GM10248 (cell line): ENCODE measurements around the gene KIF2A.
A peak's percentile ranks its signal among the peaks of the same experiment; 100 is the strongest.

Source experiments
- CTCF ChIA-PET: fragments of 300-600 bp; sonication (Branson Sonifier 250); formaldehyde crosslinking; extraction: SDS; loops from one replicate; lab custom pipeline; 2021; ENCODE audit warnings: antibody characterized with exemption; lab: Yijun Ruan, JAX
- POLR2A ChIA-PET: fragments of 350-650 bp; sonication (Branson Sonifier 250); formaldehyde crosslinking; extraction: SDS; loops from one replicate; lab custom pipeline; 2020; ENCODE audit warnings: antibody characterized with exemption; lab: Yijun Ruan, JAX
- DNase-seq: peaks from one replicate; pipeline ENCODE4 v3.0.0; 2012; ENCODE audit errors: extremely low spot score
- TF ChIP-seq, protein P1 (sequence below): IDR thresholded peaks from 2 replicates; pipeline ENCODE4 v1.5.1; 2012; ENCODE audit warnings: mild to moderate bottlenecking, low read depth; ENCODE audit errors: extremely low read depth, missing control alignments, control extremely low read depth

KIF2A gene

GRCh38 chr5:62334082-62334481, 28.1 kb downstream of the KIF2A start:
- no peak for DNase-seq
- ChIA-PET POLR2A (interaction anchor here (0.5 kb wide), 1 partner anchor 110 kb away, joined by 4 read pairs; no protein-coding TSS in a partner anchor), CTCF (interaction anchor here (1.2 to 2.7 kb wide), 3 partner anchors 16 to 28 kb away, joined by 3 to 7 read pairs (median 3); partner anchors contain the start of gene KIF2A)
- TF ChIP-seq, protein P1, sequence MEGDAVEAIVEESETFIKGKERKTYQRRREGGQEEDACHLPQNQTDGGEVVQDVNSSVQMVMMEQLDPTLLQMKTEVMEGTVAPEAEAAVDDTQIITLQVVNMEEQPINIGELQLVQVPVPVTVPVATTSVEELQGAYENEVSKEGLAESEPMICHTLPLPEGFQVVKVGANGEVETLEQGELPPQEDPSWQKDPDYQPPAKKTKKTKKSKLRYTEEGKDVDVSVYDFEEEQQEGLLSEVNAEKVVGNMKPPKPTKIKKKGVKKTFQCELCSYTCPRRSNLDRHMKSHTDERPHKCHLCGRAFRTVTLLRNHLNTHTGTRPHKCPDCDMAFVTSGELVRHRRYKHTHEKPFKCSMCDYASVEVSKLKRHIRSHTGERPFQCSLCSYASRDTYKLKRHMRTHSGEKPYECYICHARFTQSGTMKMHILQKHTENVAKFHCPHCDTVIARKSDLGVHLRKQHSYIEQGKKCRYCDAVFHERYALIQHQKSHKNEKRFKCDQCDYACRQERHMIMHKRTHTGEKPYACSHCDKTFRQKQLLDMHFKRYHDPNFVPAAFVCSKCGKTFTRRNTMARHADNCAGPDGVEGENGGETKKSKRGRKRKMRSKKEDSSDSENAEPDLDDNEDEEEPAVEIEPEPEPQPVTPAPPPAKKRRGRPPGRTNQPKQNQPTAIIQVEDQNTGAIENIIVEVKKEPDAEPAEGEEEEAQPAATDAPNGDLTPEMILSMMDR = no peak

- CTCF ChIA-PET = interaction anchor here (1.0 to 1.2 kb wide), 2 partner anchors 11 to 116 kb away, joined by 3 read pairs; no protein-coding TSS in a partner anchor
- no peak for DNase-seq
- POLR2A ChIA-PET = no interaction called here
- TF ChIP-seq, protein P1 = peak; percentile 28
Measured at GRCh38 chr5:62340392-62340791, 34.4 kb downstream of the KIF2A start.

DNA sequence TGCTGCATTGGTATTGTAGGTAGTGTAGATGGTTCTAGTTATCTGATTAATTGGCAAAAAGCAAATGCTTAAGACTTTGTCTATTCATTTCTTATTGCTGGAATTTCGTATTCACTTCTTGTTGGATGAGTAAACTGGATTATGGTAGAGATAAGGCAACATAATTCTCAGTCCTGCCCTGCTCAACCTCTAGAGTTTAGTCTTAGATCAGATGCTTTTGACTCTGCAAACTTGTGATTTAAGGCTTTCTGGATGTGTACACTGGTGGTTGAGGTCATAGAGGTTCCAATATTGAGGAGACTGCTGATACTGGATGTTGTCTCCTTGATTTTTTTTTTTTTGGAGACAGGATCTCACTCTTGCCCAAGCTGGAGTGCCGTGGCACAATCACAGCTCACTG, 35.0 kb downstream of the KIF2A start:
- ChIA-PET POLR2A (no interaction called here), CTCF (interaction anchor here (1.0 to 1.2 kb wide), 3 partner anchors 11 to 116 kb away, joined by 3 to 5 read pairs (median 3); no protein-coding TSS in a partner anchor)
- no peak for DNase-seq
- TF ChIP-seq, protein P1 = no peak

DNA sequence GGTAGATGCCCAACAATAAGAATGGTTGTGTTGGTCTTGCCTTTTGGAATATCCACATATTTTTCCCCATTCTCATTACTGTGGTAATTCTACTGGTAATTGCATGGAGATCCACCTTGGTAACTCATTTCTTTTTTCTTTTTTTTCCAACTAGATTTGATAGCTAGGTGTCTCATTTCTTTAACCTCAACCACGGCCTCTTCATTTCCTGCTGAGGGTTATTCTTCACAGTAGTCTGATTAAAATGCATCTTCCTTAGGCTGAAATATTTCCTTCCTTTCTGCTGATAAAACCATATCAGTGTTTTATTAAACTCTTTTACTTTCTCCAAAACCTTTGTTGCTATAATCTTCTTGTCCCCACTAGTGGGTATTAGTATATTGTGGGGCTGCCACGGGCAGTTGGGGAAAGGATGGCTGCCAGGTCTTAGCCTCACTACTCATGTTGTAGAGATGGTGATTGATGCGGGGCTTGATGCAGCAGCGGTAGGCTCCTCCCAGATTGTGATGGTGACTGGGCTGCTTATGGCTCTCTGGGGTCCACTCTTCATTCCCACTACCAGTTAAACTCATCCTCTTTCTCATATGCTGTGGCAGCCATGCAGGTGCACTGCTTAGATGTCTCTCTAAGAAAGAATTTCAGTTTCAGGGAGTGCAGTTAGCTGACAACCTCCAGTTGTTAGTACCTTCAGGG, 35.9 kb downstream of the KIF2A start:
- peak; percentile 26 for DNase-seq
- ChIA-PET CTCF (interaction anchor here (0.7 to 1.5 kb wide), 4 partner anchors 10 to 118 kb away, joined by 3 to 5 read pairs (median 4); no protein-coding TSS in a partner anchor), POLR2A (no interaction called here)
- TF ChIP-seq, protein P1 = no peak

DNA sequence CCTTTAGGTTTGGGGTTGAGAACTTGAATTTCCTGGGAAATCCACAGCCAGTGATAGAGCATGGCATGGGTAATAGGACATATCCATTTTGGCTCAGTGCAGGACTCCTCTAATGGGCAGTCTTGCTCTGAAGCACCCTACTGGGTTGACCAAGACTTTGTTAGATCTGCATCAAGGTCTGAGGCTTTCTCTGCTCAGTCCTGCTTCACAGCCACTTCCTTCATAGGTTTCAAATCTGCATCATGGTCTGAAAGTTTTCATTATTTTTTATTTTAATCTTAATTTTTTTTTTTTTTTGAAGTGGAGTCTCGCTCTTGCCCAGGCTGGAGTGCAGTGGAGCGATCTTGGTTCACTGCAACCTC, 36.5 kb downstream of the KIF2A start:
- CTCF ChIA-PET = interaction anchor here (0.7 to 1.5 kb wide), 3 partner anchors 12 to 118 kb away, joined by 3 to 5 read pairs (median 3); no protein-coding TSS in a partner anchor
- POLR2A ChIA-PET = no interaction called here
- TF ChIP-seq, protein P1 = no peak
- DNase-seq = no peak

- TF ChIP-seq, protein P1 = no peak
- ChIA-PET POLR2A (no interaction called here), CTCF (interaction anchor here (0.7 to 2.8 kb wide), 5 partner anchors 9 to 119 kb away, joined by 3 to 19 read pairs (median 9); no protein-coding TSS in a partner anchor)
- DNase-seq = no peak
Measured at GRCh38 chr5:62343428-62343827, 37.4 kb downstream of the KIF2A start.
